Measurements from ENCODE around the gene CXCR6.

Gene CXCR6

DNA sequence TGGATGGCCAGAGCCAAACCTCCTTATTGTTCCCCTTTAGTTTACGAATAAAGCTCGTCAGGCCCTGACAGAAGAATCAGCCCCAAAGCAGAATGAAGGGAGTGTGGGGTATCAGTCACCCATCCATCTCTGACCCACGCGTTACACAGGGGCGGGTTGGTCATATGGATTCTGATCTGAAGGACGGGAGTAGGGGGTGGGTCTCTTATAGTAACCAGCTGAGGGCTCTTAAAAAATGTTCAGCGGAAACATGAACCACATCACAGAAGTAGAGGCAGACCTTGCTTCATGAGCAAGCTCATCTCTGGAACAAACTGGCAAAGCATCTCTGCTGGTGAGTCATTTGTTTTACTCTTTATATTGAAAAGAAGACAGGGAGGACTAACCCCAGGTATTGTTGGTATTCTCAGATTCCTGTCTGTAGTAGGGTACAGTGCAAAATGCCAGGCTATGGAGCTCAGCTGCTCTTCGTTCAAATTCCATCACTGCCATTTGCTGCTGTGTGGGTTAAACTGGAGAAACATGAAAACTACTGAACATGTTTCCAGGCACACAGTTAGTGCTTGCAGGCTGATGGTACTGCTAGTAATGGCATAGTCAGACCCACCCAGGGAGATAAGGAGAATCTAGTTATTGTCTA is at the start of gene CXCR6:
CXCR6 (plus strand) TSS at position 258 of the 640 bp plus-strand sequence. CDS start 3,018 bp downstream, outside the sequence.
- DNase-seq = no peak

DNA sequence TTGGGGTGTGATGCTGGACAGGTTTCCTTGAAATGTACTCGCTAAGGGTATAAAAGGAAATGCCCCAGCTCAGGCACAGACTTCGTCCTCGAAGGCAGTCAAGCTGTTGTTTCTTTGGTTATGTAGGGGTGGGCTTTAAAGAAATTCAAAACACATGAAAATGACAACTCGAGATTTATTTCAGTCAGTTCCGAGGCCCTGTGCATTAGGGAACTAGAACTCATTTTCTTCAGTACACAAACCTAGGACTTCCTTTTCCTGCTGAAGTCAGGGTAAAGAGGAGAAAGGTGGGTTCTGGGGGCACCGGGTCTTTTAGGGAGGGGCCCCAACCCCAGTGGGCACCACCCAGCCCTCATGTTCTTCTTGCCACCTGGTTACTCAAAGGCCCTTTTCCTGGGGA is 49.2 kb upstream of the CXCR6 start:
- DNase-seq = no peak

DNA sequence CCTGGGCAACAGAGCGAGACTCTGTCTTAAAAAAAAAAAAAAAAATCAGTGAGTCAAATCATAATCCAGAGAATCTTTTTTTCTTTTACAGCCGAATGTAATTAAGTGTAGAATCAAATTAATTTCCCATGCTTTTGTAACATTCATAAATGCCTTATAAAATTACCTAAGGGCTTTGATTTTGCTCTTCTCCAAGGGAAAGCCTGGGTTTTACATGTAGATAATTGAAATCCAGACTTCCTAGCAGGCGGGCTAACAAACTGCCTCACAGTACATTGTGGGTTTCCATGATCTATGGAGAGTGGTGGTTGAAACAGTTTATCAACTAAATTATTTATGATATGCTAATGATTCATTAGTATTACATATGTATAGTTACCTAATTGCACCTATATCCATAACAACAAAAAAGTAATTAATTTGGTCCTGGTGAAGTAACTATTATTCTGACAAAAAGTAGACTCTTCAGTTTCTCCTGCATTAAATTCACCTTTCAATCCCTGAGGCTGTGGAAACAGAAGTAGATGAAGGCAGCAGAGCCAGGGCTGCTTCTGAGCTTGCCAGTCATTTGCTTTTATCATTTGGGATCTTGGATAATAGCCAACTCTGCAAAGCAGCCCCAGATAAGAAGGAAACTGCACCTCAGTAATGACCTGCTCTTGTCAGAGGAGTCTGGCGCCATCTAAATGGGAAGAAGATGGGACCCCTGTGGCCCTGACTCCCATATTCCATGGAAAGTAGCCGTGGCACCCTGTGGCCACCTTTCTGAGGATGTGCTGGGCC is 47.4 kb upstream of the CXCR6 start:
- no peak for DNase-seq

DNA sequence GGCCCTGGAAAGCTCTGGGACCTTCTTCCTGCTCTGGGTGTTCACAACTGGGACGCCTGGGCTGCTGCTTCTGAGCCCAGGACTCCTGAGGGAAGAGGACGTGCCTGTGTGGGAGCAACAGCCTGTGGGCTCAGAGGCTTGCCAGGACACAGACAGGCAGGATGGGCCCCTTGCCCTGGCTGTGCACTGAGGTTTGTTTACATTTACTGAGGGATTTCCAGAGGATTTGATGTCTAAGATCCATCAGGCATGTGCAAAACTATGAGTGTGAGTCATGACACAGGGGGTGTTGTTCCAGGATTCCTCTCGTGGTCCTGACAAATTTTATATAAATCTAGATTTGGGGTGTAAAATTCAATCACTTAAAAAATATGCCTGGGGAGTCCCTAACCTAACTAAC is 46.3 kb upstream of the CXCR6 start:
- DNase-seq = no peak

DNA sequence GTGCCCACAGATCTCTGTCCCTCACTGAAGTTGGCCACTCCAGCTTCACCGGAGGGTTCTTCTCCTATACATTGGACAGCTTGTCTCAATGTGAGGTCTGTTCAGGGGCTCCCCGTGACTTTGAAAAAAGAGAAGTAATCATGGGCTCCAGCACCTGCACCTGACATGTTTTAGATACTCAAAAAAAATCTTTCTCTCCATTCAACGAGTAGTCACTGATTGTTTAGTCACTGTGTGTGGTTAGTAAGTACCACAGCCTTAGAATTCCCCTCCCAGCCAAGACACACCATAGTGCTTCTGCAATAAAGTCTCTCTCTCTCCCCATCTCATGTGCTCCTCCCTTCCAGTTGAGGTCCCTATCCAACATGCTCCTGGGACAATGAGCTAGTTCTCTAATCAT is 38.3 kb upstream of the CXCR6 start:
- no peak for DNase-seq

DNA sequence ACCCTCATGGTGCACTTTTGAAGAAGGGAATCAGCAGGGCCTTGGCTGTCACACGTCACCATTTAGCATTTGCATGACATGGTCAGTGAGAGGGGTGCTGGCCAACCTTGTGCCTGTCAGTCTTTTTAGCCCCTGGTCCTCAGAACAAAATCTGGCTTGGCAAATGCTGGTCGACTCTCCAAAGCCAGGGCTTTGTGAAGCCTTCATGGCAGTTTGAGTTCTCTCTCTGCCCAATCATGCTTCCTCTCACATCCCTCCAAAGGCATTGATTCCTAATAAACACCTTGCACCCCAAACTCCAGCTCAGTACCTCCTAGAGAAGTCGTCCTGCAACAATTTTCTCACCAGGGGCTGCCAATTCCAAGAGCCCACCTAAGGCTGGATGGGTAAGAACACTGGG is 37.5 kb upstream of the CXCR6 start:
- DNase-seq = no peak

DNA sequence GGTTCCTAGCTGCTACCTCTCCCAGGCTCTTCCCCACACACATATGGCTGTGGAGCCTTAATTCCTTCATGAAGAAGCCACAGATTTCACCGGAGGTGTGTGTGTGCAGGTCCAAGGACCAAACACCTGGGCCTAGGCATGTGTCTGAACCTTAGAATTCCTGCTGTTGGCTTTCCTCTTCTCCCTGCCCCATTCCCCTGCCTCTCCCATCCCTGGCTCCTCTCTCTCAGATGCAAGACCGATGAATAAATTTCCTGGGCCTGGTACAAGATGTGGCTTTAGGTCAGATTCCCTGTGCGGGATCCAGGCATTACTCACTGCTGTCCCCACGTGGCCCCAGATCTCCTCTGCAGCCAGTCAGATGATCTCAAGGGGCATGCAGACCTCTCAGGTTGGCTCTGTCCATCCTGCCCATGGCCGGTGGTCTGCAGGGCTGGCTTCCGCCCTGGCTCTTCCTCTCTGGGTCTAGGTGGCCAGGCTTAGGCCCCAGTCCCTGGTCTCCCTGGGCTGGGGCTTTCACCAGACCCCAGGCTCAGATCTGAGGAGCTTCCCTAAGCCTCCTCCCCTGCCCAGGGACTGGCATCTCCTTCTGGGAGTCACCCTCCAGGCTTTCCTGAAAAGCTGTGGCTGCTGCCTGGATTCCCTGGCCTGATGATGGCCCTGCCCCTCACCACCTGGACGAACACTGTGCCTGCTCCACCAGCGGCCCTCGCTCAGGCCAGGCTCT is 36.4 kb upstream of the CXCR6 start:
- no peak for DNase-seq

DNA sequence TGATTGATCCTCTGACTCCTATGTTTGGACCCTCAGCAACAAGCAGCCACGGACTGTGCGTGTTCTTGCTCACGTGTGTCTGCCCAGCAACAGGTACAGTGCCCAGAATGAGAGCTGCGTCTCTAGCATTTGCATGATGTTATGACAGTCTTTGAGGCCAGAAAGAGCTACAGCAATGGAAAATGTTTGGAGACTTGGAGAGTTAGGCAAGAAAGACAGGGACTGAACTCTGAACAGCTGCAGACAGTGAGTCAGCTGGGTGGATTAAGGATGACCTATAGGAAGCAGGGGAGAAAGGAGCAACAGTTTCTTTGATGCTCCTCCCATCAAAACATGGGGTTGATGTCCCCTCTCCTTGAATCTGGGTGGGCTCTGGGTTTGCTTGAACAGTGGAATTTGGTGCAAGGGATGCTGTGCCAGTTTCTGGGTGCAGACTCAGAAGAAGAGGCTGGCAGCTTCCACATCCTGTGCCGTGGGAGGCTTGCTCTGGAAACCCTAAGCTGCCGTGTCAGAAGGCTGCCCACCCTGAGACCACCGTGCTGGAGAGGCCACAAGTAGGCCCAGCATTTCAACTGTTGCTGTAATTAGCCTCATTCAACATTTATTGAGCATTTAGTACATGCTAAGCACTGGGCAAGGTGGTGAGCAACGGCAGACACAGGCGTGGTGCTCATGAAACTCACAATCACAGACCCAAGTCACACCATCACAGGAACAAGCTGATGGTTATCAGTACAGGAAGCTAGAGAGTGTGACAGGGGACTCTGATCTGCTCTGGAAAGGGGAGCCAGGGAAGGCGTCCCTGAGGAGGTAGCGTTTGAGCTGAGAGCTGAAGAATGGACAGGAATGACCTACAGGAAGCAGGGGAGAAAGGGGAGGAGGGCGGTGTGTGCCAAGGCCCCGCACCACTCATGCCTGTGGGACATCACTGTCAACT is 35.2 kb upstream of the CXCR6 start:
- DNase-seq = no peak

DNA sequence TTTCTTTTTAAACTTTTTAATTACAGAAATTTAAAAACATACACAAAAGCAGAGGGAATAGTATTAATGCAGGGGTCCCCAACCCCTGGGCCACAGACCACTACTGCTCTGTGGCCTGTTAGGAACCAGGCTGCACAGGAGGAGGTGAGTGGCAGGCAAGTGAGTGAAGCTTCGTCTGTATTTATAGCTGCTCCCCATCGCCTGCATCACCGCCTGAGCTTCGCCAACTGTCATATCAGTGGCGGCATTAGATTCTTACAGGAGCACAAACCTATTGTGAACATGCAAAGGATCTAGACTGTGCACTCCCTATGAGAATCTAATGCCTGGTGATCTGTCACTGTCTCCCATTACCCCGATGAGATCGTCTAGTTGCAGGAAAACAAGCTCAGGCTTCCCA is 34.5 kb upstream of the CXCR6 start:
- DNase-seq = no peak

DNA sequence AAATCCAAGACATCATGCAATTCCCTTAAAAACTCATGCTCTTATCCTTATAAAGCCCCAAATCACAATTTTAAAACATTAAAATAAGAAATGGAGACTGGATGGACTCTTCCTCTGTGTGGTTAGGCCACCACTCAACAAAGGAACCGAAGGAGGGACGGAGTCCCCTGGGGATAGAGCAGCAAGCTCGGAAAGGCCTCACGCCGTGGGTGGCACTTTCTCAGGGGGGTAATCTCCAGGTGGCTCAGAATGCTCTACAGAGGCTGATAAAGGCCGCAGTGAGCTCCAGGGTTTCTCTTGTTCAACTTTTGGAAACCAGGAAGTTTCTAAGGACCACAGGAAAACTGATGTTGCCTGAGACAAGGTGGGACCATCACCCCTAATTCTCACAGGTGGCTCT is 33.7 kb upstream of the CXCR6 start:
- DNase-seq = no peak

DNA sequence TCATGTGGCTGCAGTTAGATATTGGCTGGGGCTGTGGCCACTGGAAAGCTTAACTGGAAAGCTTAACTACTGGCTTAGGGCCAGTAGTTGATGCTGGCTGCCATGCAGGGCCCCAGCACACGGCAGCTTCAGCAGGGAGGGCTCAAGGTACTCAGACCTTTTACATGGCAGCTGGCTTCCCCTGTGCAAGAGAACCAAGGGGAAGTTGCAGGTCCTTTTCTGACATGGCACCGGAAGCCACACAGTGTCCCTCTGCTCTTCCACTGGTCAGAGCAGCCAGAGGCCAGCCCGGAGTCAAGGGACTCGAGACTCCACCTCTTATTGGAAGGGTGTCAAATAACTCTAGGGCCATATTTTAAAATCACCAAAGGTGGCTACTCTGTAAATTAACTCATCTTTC is 32.4 kb upstream of the CXCR6 start:
- no peak for DNase-seq

DNA sequence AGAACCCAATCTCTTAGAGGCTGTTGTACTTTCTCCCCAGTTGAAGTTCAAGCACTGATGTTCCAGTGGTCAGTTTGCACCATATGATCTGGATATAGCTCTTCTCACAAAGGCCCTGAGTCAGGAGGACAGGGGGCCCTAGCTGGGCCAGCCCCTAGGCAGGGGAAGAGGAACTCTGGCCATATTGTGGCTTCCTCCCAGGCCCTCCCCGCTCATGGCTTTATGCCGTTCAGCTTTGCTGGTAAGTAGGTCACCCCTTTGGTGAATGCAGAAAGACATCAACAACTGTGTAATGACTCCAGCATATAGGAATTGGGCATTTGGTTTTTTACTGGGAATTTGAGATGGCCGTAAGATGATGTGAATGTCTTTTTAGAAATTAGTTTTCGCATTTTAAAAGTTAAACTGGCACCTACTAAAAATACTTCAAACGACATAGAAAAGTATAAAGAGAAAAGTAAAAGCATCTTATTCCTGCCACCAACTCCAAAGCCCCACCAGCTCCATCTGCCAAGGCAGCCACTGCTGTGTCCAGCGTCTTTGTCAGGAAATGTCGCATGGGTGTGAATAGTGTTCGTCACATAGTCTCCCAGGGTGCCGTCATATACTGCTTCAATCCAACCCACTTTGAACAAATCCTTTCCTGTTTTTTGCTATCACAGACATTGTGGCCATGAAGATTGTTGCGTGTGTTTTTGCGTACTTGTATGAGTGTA is 31.6 kb upstream of the CXCR6 start:
- DNase-seq = no peak

DNA sequence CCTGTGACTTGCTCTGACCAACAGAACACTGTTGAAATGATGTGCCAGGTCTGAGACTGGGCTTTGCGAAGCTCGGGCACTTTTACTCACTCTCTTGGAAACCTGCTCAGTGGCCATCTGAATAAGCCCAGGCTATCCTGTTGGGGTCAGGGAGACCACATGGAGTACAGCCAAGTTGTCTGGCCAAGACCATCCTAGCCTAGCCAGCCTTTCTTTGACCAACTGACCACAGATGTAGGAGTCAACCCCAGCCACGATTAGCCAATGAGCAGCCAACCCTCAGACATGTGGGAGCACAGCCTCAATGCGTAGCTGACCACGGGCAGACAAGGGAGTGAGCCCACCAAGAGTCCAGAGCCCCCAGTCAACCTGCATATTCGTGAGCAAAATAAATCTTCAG is 30.8 kb upstream of the CXCR6 start:
- no peak for DNase-seq

DNA sequence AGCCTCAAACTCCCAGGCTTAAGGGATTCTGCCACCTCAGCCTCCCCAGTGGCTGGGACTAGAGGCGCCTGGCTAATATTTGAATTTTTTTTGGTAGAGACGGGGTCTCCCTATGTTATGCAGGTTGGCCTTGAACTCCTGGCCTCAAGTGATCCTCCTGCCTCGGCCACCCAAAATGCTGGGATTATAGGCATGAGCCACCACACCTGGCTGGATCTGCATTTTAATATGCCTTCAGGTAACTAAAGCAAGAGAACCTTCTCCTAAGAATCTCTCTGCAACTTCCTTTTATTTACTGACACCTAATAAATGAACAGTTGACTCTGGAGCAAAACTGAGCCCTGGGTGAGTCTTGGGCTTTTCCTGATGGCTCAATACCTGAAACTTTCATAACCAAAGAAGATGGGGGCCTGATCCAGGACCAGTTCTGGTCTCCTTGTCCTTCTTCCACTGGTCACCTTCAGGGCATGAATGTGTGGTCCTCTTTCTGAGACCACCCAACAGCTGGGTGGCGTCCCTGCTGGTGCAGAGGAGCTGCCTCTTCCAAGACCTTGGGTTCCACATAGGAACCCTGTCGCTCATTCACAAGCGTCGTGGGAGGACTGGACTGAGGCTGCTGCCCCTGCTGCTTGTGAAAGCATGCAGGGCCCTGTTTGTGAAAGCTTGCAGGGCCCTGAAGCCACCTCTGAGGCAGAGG is 28.8 kb upstream of the CXCR6 start:
- no peak for DNase-seq

DNA sequence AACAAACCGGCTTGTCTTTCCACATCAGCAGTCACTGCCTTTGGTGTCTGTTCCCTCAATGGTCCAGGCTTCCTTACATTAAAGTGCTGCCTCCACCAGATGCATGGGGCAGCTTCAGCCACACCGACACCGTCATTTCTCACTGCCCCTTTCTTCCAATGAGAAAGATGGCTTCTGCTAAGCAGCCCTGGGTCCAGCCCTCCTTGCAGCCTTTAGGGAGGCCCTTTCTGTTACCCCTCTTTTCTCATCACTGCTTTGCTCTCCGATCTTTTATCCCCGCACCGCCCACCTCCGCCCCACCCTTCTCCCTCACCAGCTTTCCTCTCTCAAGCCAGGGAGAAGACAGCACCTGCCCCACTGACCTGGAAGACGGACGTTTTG is 28.2 kb upstream of the CXCR6 start:
- DNase-seq = no peak

DNA sequence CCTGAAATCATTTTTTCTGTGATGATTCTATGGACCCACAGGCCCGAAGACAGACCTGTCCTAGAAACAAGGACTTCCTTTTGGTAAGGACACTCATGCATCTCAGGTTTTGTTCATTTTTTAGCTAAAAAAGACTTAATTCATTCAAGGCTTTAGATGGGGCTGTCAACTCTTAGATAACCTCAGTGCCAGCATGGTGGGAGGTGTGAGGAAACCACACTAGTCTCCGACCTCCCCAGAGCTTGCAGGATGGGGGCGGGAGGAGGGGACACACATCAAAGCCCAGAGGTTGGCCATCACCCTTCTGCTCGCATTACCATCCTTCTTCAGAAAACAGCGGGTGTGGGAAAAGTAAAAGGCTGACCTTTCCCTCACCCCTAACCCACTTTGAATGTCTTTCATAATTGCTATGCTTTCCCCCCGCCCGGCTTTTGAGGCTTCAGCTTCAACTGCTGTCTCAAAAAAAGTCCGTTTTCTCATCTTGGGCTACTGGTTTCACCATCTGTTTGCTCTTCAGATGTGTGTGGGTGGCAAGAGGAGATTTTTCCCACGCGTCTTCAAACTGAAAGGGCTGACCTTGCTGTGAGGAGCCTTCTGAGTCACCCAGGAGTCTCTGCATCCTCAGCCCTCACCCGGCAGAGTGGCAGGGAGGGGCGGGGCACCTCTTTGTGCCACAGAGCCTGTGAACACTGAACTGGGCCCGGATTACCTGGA is 27.6 kb upstream of the CXCR6 start:
- DNase-seq = peak; percentile 48

DNA sequence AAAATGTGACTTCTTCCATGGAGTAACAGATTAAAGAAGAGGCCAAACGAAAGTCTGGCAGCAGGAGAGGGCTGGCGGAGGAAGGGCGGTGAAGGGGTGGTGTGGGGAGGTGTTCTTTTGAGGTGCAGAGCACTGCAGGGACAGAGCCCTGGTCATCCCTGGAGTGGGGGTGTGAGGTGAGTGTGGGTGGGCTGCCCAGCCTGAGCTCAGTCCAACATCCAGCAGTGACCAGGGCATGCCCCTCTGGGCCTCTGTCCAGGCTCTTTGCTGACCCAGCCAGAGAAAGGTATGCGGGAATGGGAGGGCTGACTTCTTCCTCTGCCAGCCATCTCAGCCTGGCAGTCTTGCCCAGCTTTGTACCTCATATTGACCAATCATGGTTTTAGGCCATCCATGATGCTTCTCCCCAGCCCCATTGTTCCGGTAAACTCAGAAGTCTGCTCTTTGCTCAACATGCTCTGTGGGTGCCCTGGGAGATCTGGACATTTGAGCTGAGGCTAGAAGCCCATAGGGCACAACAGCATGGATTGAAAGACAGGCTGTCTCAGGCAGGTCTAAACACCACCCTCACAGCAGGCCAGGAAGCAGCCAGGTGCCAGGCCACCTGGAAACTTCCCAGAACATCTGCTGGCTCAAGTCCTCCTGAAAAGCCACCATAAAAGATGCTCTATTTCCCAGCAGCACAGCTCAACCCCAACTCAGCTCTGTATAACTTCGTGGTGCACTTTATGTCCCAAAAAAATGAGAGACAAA is 25.9 kb upstream of the CXCR6 start:
- DNase-seq = no peak

DNA sequence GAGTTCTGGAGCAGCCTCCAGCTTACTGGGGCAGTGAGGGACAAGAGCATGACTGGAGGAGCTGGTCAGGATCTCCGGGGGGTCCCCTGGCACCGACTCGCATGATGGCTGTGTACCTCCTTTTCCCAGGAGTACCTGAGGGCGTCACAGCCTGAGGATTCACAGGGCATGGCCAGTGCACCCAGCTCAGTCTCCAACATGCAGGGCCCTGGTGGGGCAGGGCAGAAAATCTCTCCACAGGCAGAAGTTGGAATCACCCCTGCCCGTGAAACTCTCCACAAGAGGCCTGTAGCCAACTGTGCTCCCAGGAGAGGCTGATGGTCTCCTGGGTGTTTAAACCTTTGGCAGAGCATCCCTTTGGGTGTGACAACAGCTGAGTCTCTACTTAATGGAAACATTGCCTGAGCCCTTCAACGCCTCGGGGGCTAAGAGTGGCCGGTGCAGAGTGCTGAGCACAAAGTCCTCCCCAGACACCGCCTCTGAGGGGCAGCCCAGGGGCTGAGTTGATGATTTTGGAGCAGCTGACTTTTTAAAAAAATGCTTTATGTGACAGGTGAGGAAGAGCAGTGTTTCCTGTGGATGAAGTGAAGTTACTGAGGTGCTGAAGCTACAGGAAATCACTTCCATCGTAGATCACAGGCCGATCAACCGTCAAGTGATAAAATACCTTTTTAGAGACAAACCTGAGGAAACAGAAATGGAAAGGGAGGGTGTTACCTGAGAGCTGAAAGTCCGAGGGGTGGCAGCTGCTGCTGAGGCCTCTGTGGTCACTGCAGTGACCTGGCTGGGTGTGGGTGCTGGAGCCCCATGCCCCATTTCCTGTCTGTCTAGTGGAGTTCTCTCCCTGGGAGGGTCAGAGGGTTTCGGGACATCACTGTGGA is 21.9 kb upstream of the CXCR6 start:
- DNase-seq = no peak

DNA sequence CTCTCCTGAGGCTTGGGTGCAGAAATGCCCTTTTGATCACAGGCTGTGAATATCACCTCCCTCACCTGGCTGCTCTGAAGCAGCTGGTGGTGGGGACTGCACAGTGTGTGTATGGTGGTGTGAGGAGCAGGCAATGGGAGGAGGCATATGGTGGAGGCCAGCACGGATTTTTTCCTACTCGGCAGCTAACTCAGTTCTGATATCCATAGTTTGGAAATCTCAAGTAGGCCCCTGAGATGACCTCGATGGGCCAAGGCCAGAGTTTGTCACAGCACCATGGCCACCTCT is 21.3 kb upstream of the CXCR6 start:
- no peak for DNase-seq
